K562 (cell line): ENCODE results near the gene AGL. TPM values are rescaled to one million over a fixed set of nuclear protein-coding genes. Genes with fewer than 3 reads are reported as not detected.

ENCODE experiments used
- ATAC-seq: fragments of 200-7000 bp; cut with Tn5 transposase; 3 replicates; pipeline ENCODE4 v1.9.1; 2020; ENCODE audit warnings: moderate library complexity
- BruUV-seq: library from RNA; stranded (reverse); fragments of 400-500 nt; replicated peaks from 2 replicates; lab custom pipeline; 2021; lab: Mats Ljungman, UMichigan
- CTCF ChIA-PET: fragments of 300-600 bp; formaldehyde crosslinking; extraction: SDS; loops from one replicate; lab custom pipeline; 2021; ENCODE audit warnings: low intra/inter-chr PET ratio; lab: Yijun Ruan, JAX
- POLR2A ChIA-PET: fragments of 300-600, 350-650 bp; sonication (Branson Sonifier 250); formaldehyde crosslinking; extraction: SDS; loops from one replicate; lab custom pipeline; 2021; ENCODE audit warnings: antibody characterized with exemption, inconsistent platforms; lab: Yijun Ruan, JAX
- DNase-seq, 4 experiments: peaks; one replicate each; pipeline versions ENCODE4 v3.0.0 to v3.0.0-alpha.2; 2011 to 2018; ENCODE audit warnings: low spot score in 3 of 4, mixed read lengths in 3 of 4; ENCODE audit errors: extremely low read depth in 1 of 4
- FAIRE-seq: peaks from 2 replicates; lab custom pipeline; 2011; peaks lifted over from hg19 to GRCh38; lab: Jason Lieb, UNC
- H2AFZ ChIP-seq: 2 replicates; pipeline ENCODE4 v1.6.0; 2011; ENCODE audit warnings: low read depth, low read length, control low read depth, inconsistent platforms
- H3K27ac ChIP-seq: fragments of 200-600 bp; 3 replicates; pipeline ENCODE4 v1.8.0; 2011; ENCODE audit warnings: low read depth, mild to moderate bottlenecking, control low read depth, inconsistent platforms, low read length, moderate library complexity, mixed read lengths; ENCODE audit errors: extremely low read depth
- H3K27me3 ChIP-seq, 2 experiments: fragments of 300-600 bp in 1 of 2; 2 replicates in 1 of 2; 3 replicates in 1 of 2; pipeline versions ENCODE4 v1.6.0 to v1.8.0; 2011; ENCODE audit warnings: inconsistent platforms in 2 of 2, low read length in 2 of 2, mild to moderate bottlenecking in 1 of 2, mixed read lengths in 1 of 2, moderate library complexity in 1 of 2; ENCODE audit not compliant: control insufficient read depth in 2 of 2, insufficient read depth in 2 of 2
- H3K36me3 ChIP-seq: fragments of 300-600 bp; 3 replicates; pipeline ENCODE4 v1.8.0; 2011; ENCODE audit warnings: mild to moderate bottlenecking, low read length, inconsistent platforms; ENCODE audit not compliant: control insufficient read depth, insufficient read depth
- H3K4me1 ChIP-seq, 2 experiments: fragments of 200-600 bp in 1 of 2; replicated peaks in 1 of 2; 2 replicates in 1 of 2; 3 replicates in 1 of 2; pipeline versions ENCODE4 v1.5.1 to v1.8.0; 2011; ENCODE audit warnings: inconsistent platforms in 2 of 2, low read length in 2 of 2, mild to moderate bottlenecking in 1 of 2, mixed read lengths in 1 of 2, moderate library complexity in 1 of 2; ENCODE audit not compliant: control insufficient read depth in 2 of 2, insufficient read depth in 2 of 2
- H3K4me2 ChIP-seq: 2 replicates; pipeline ENCODE4 v1.6.1; 2011; ENCODE audit warnings: low read length, control low read depth, inconsistent platforms, mixed read lengths; ENCODE audit not compliant: insufficient read depth
- H3K4me3 ChIP-seq: fragments of 200-600 bp; sonication (generic), shearing (Covaris generic); 2 replicates; pipeline ENCODE4 v1.5.1; 2016; ENCODE audit warnings: control low read depth, inconsistent platforms
- H3K79me2 ChIP-seq: fragments of 200-600 bp; 3 replicates; pipeline ENCODE4 v1.8.0; 2011; ENCODE audit warnings: low read length, inconsistent platforms; ENCODE audit not compliant: control insufficient read depth, insufficient read depth
- H3K9ac ChIP-seq, 2 experiments: 2 replicates each; pipeline versions ENCODE4 v1.6.0 to v1.6.1; 2011; ENCODE audit warnings: low read depth in 2 of 2, low read length in 2 of 2, control low read depth in 1 of 2, inconsistent platforms in 1 of 2, mild to moderate bottlenecking in 1 of 2, mixed read lengths in 1 of 2; ENCODE audit not compliant: insufficient read depth in 1 of 2
- H3K9me1 ChIP-seq: one replicate; pipeline ENCODE4 v1.6.0; 2011; ENCODE audit warnings: inconsistent platforms, mild to moderate bottlenecking, low read length, moderate library complexity; ENCODE audit not compliant: control insufficient read depth, insufficient read depth
- H3K9me3 ChIP-seq: replicated peaks from 2 replicates; pipeline ENCODE4 v1.5.1; 2011; ENCODE audit warnings: low read depth, low read length, inconsistent platforms; ENCODE audit not compliant: control insufficient read depth, insufficient read depth
- H4K20me1 ChIP-seq: replicated peaks from 2 replicates; pipeline ENCODE4 v1.6.1; 2011; ENCODE audit warnings: low read length, inconsistent platforms, mixed read lengths; ENCODE audit not compliant: control insufficient read depth, insufficient read depth
- CEBPG ChIP-seq, 3 experiments: fragments of 200-800 bp in 1 of 3; sonication (Bioruptor generic) in 1 of 3; sonication (generic) in 1 of 3; formaldehyde crosslinking in 1 of 3; IDR thresholded peaks in 2 of 3; conservative IDR thresholded peaks in 1 of 3; 2 replicates each; pipeline versions ENCODE4 v1.6.1 to v1.8.0; 2016 to 2022; ENCODE audit warnings: missing compliant biosample characterization in 2 of 3, missing genetic modification characterization in 2 of 3, mild to moderate bottlenecking in 1 of 3, missing genetic modification reagents in 1 of 3
- CTCF ChIP-seq, 3 experiments: IDR thresholded peaks in 2 of 3; conservative IDR thresholded peaks in 1 of 3; 2 replicates each; pipeline ENCODE4 v1.5.1; 2011 to 2012; ENCODE audit warnings: low read length in 3 of 3, mild to moderate bottlenecking in 3 of 3, control low read depth in 2 of 3, improper control_type of control experiment in 1 of 3, inconsistent platforms in 1 of 3, low read depth in 1 of 3, mixed read lengths in 1 of 3, moderate library complexity in 1 of 3; ENCODE audit not compliant: insufficient read depth in 2 of 3
- ZBTB34 ChIP-seq: fragments of 250-450 bp; sonication (Bioruptor Pico); IDR thresholded peaks from 2 replicates; pipeline ENCODE4 v1.8.0; 2021; ENCODE audit warnings: mild to moderate bottlenecking, moderate library complexity
- WGBS: fragments of 100-300 bp; shearing (Covaris generic); methylation state at CpG from one replicate; pipeline ENCODE4 v1.1.6; 2016; ENCODE audit warnings: low coverage, mixed read lengths; ENCODE audit not compliant: insufficient coverage; ENCODE audit errors: missing lambda C conversion rate; 5-methylcytosine and 5-hydroxymethylcytosine counted together
- in situ Hi-C: fragments of 300-500 bp; cut with MboI; formaldehyde crosslinking; loops from 4 replicates; pipeline ENCODE4 v1.15.0; 2018; ENCODE audit warnings: inconsistent platforms, mixed read lengths
- intact Hi-C: fragments of 100-400 bp; cut with micrococcal nuclease; formaldehyde crosslinking; loops from 2 replicates; pipeline ENCODE4 v1.14.2; 2022
- polyA plus RNA-seq, 8 experiments: library from polyadenylated mRNA; depleted of rRNA in 4 of 8; stranded (reverse) in 5 of 8; unstranded in 3 of 8; fragments of >200 nt; fragmentation: Nextera tagmentation in 2 of 8; fragmentation: Illumina TruSeq in 1 of 8; extraction: Ambion mirVana in 2 of 8; extraction: Trizol in 1 of 8; gene quantifications; 2 replicates each; pipeline versions ENCODE4 v1.2.1 to v1.2.3, GENCODE V29; 2011 to 2014; ENCODE audit warnings: inconsistent platforms in 1 of 8, missing spikeins in 1 of 8
- total RNA-seq, 7 experiments: library from RNA; depleted of rRNA in 6 of 7; stranded (reverse); fragments of >200 nt in 6 of 7; fragmentation: Illumina TruSeq in 2 of 7; extraction: Trizol in 2 of 7; gene quantifications; 2 replicates each; pipeline versions ENCODE4 v1.2.1 to v1.2.3, GENCODE V29; 2011 to 2021; ENCODE audit warnings: low replicate concordance in 1 of 7

Gene AGL
- total and polyA plus RNA-seq, 9 of the 15 experiments (the other 6 are each of a cell fraction or from before 2014, with no cell fraction given), result 6.3 to 20.4 (median 12.4) TPM

- no peaks in the 10 kb centered on the region for H3K79me2 ChIP-seq
- 0 out of 3 replicates have a peak, but pooled peaks have one; percentile 44 for ATAC-seq
- POLR2A ChIA-PET, result interaction anchor here (1.3 to 1.9 kb wide), 2 partner anchors 13 kb away, joined by 5 to 6 read pairs; partner anchors contain the start of gene SLC35A3
- no peaks in the 10 kb centered on the region for H3K9me3 ChIP-seq
- no peaks in the 10 kb centered on the region for H3K36me3 ChIP-seq
- no peak overlapping the region for H3K9ac ChIP-seq
- no peak for FAIRE-seq
- no peak overlapping the region for H2AFZ ChIP-seq
- no TSS peak for BruUV-seq
- CTCF ChIA-PET, result no interaction called here
- 24% methylated on average over 2 of the region's 2 CpGs for WGBS
- TF ChIP-seq CTCF (IDR thresholded peaks at IDR 0.05 in 2 of 3, conservative IDR thresholded peaks at IDR 0.05 in 1 of 3; ENCODE audit: insufficient read depth in 2 of 3, low read depth in 1 of 3, low read length in 3 of 3), result peak in 1 of 3 experiments; percentile 17; a peak in 1 of 6 replicates
- TF ChIP-seq ZBTB34 (CRISPR knock-in tag), result no peak
- TF ChIP-seq CEBPG (CRISPR knock-in tag; IDR thresholded peaks at IDR 0.05), result no peak
- 0 out of 4 replicates have a peak, but pooled peaks of 1 of the 2 experiments have one; percentile 9 for TF ChIP-seq CEBPG (tag; conservative IDR thresholded peaks at IDR 0.05 in 1 of 2, IDR thresholded peaks at IDR 0.05 in 1 of 2)
- H3K27me3 ChIP-seq, result no peaks in the 10 kb centered on the region
- H4K20me1 ChIP-seq, result no peaks in the 10 kb centered on the region
- in situ Hi-C loops, result no loop called here
- intact Hi-C loops, result loop anchor here (5.0 kb wide), 1 partner anchor 149 kb away; no protein-coding TSS in a partner anchor
- H3K27ac ChIP-seq, result no peak overlapping the region
- H3K4me2 ChIP-seq, result no peak overlapping the region
- H3K4me1 ChIP-seq, result peaks cover 6% of the 10 kb centered on the region in 2 experiments; a peak in 2 of 5 replicates
- DNase-seq, result no peak
- no peaks in the 10 kb centered on the region for H3K9me1 ChIP-seq
- H3K4me3 ChIP-seq, result no peak overlapping the region
Measured at GRCh38 chr1:99956755-99957154, 106.6 kb downstream of the AGL start.
